HG03060 (cell line): ENCODE measurements around the gene ADARB2.
"Not testable (repeated sequence)": the region's sequence is repeated elsewhere in the genome, so short reads cannot be mapped to it uniquely, and the experiment has no call there.

ENCODE experiments used
- ATAC-seq: cut with Tn5 transposase; IDR thresholded peaks from one replicate; pipeline ENCODE4 v1.9.1; 2021; ENCODE audit warnings: low read depth, moderate number of reproducible peaks; ENCODE audit not compliant: unreplicated experiment

The ADARB2 gene

GRCh38 chr10:1454428-1454827, 282.9 kb downstream of the ADARB2 start:
- ATAC-seq: peak; percentile 94

- ATAC-seq: no peak
Measured at GRCh38 chr10:1452777-1453176, 284.5 kb downstream of the ADARB2 start.

- no peak for ATAC-seq
Measured at GRCh38 chr10:1451941-1452340, 285.4 kb downstream of the ADARB2 start.

GRCh38 chr10:1451362-1451888, 285.9 kb downstream of the ADARB2 start:
- ATAC-seq: no peak

- no peak for ATAC-seq
Measured at GRCh38 chr10:1449572-1450205, 287.6 kb downstream of the ADARB2 start.

GRCh38 chr10:1449021-1449420, 288.3 kb downstream of the ADARB2 start:
- ATAC-seq: no peak

GRCh38 chr10:1448252-1448930, 288.9 kb downstream of the ADARB2 start:
- no peak for ATAC-seq

- no peak for ATAC-seq
Measured at GRCh38 chr10:1444826-1445225, 292.5 kb downstream of the ADARB2 start.

GRCh38 chr10:1440897-1441296, 296.4 kb downstream of the ADARB2 start:
- no peak for ATAC-seq

- no peak for ATAC-seq
Measured at GRCh38 chr10:1434912-1435692, 302.2 kb downstream of the ADARB2 start.

- no peak for ATAC-seq
Measured at GRCh38 chr10:1434202-1434601, 303.1 kb downstream of the ADARB2 start.

- ATAC-seq: no peak
Measured at GRCh38 chr10:1432161-1432560, 305.2 kb downstream of the ADARB2 start.

- no peak for ATAC-seq
Measured at GRCh38 chr10:1431229-1431628, 306.1 kb downstream of the ADARB2 start.

GRCh38 chr10:1427521-1428186, 309.7 kb downstream of the ADARB2 start:
- ATAC-seq: not testable (repeated sequence)

GRCh38 chr10:1426786-1427185, 310.5 kb downstream of the ADARB2 start:
- ATAC-seq: no peak

GRCh38 chr10:1425879-1426278, 311.4 kb downstream of the ADARB2 start:
- peak; percentile 60 for ATAC-seq

- no peak for ATAC-seq
Measured at GRCh38 chr10:1424648-1425047, 312.7 kb downstream of the ADARB2 start.

- no peak for ATAC-seq
Measured at GRCh38 chr10:1423676-1424253, 313.6 kb downstream of the ADARB2 start.

- no peak for ATAC-seq
Measured at GRCh38 chr10:1422275-1422674, 315.1 kb downstream of the ADARB2 start.

GRCh38 chr10:1420661-1421362, 316.5 kb downstream of the ADARB2 start:
- peak; percentile 79 for ATAC-seq
